GM12865 (cell line): ENCODE measurements around the gene SMIM10L2A.

ENCODE experiments used
- DNase-seq: peaks from one replicate; pipeline ENCODE4 v3.0.0; 2010; ENCODE audit warnings: low read depth
- H3K4me3 ChIP-seq: 2 replicates; pipeline ENCODE4 v1.5.1; 2011; ENCODE audit warnings: mild to moderate bottlenecking, low read depth, low read length, control low read depth
- TF ChIP-seq, protein P1 (sequence below): IDR thresholded peaks from 2 replicates; pipeline ENCODE4 v1.5.1; 2011; ENCODE audit warnings: low read length, control low read depth, low read depth, inconsistent platforms; ENCODE audit not compliant: insufficient read depth; ENCODE audit errors: missing control alignments

Gene SMIM10L2A

DNA sequence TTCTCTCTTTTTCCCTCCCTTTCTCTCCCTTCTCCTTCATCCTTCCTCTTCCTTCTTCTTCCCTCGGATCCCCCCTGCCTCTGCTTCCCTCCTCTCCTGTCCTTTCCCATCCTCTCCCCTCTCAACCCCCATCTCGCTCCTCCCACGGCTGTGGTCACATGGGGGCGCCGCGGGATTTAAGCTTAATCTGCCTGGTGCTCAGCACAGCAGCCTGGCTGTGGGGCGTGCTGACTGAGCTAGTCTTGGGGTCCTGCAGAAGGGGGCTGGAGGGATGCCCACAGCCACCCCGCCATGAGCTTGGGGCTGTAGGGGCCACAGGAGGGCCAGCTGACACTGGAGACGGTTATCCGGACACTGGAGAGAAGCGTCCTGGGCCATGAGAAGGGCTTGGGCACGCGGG, 10.7 kb downstream of the SMIM10L2A start:
- DNase-seq: no peak
- TF ChIP-seq, protein P1, sequence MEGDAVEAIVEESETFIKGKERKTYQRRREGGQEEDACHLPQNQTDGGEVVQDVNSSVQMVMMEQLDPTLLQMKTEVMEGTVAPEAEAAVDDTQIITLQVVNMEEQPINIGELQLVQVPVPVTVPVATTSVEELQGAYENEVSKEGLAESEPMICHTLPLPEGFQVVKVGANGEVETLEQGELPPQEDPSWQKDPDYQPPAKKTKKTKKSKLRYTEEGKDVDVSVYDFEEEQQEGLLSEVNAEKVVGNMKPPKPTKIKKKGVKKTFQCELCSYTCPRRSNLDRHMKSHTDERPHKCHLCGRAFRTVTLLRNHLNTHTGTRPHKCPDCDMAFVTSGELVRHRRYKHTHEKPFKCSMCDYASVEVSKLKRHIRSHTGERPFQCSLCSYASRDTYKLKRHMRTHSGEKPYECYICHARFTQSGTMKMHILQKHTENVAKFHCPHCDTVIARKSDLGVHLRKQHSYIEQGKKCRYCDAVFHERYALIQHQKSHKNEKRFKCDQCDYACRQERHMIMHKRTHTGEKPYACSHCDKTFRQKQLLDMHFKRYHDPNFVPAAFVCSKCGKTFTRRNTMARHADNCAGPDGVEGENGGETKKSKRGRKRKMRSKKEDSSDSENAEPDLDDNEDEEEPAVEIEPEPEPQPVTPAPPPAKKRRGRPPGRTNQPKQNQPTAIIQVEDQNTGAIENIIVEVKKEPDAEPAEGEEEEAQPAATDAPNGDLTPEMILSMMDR: no peak
- H3K4me3 ChIP-seq: no peak overlapping the region

DNA sequence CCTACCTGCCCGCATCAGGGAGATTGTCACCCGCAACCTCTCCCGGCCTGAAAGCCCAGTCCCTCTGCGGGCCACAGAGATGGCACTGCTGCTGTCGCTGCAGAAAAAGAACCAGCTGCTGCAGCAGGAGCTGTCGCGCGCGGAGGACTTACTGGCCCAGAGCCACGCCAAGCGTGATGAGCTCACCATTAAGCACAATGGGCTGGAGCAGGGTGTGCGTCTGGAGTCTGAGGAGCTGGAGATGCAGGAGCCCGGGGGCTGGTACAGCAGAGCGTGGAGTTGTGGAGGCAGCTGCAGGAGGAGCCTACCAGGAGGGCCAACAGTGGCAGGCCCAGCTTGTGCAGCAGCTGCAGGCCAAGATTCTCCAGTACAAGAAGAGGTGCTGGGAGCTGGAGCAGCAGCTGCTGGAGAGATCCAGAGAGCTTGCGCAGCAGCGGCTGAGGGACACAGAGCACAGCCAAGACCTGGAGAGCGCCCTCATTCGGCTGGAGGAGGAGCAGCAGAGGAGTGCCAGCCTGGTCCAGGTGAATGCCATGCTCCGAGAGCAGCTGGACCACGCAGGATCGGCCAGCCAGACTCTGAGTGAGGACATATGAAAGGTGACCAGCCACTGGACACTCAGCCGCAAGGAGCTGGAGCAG, 11.3 kb downstream of the SMIM10L2A start:
- H3K4me3 ChIP-seq: no peak overlapping the region
- DNase-seq: no peak
- TF ChIP-seq, protein P1: no peak

DNA sequence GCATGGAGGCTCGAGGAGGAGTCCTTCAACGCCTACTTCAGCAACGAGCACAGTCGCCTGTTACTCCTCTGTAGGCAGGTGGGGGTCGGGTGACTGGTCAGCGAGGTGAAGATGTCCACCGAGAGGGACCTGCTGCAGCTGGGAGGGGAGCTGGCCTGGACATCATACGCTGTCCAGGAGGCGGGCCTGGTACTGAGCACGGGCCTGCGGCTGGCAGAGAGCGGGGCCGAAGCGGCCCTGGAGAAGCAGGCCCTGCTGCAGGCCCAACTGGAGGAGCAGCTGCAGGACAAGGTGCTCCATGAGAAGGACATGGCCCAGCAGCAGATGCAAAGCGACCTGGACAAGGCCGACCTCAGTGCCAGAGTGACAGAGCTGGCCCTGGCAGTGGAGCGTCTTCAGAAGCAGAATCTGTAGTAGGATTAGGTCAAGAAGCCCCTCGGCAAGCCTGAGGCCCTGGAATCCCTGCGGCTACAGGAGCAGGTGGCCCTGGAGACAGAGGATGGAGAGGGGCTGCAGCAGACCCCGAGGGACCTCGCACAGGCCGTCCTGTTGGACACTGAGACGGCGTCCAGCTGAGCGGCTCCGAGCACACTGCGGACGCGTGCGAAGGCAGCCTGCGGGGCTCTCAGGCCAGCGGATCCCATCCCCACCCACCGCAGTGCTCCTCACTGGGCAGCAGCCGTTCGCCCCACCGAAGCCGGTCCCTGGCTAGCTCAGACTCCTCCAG, 11.9 kb downstream of the SMIM10L2A start:
- no peak for DNase-seq
- TF ChIP-seq, protein P1: no peak
- H3K4me3 ChIP-seq: no peak overlapping the region

DNA sequence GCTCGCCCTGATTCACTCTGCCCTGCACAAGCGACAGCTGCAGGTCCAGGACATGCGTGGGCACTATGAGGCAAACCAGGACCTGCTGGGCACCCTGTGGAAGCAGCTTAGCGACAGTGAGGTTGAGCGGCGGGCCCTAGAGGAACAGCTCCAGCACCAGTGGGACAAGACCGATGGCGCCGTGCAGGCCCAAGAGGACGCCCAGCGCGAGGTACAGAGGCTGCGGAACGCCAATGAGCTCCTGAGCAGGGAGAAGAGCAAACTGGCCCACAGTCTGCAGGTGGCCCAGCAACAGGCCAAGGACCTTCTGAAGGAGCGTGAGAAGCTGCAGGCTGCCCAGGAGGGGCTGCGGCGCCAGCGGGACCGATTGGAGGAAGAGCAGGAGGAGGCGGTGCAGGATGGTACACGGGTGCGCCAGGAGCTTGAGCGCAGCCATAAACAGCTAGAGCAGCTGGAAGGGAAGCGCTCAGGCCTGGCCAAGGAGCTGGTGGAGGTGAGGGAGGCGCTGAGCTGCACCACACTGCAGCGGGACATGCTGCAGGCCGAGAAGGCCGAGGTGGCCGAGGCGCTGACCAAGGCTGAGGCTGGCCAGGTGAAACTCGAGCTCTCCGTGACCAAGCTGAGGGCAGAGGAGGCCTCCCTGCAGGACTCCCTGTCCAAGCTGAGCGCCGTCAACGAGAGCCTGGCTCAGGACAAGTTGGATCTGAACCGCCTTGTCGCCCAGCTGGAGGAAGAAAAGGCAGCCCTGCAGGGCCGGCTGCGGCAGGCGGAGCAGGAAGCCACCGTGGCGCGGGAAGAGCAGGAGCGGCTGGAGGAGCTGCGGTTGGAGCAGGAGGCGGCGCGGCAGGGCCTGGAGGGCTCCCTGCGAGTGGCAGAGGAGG, 12.8 kb downstream of the SMIM10L2A start:
- TF ChIP-seq, protein P1: no peak
- DNase-seq: no peak

DNA sequence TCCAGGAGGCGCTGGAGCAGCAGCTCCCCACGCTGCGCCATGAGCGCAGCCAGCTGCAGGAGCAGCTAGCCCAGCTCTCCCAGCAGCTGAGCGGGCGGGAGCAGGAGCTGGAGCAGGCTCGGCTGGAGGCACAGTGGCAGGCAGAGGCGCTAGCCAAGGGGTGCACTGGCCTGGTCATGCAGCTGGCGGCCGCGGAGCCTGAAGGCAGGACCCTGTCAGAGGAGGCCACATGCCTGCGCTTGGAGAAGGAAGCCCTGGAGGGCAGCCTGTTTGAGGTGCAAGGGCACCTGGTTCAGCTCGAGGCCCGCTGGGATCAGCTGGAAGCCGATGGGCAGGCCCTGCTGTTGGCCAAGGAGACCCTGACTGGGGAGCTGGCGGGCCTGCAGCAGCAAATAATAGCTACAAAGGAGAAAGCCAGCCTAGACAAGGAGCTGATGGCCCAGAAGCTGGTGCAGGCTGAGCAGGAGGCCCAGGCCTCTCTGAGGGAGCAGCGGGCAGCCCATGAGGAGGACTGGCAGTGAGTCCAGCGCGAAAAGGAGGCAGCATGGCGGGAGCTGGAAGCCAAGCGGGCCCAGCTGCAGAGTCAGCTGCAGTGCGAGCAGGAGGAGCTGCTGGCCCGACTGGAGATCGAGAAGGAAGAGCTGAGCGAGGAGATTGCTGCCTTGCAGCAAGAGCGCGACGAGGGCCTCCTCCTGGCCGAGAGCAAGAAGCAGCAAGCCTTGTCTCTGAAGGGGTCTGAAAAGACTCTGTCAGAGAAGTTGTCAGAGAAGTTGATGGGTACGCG, 13.6 kb downstream of the SMIM10L2A start:
- TF ChIP-seq, protein P1: no peak
- no peak for DNase-seq
- H3K4me3 ChIP-seq: no peak overlapping the region

More for the DNA sequence above, 12.8 kb downstream of the SMIM10L2A start:
- no peak overlapping the region for H3K4me3 ChIP-seq

DNA sequence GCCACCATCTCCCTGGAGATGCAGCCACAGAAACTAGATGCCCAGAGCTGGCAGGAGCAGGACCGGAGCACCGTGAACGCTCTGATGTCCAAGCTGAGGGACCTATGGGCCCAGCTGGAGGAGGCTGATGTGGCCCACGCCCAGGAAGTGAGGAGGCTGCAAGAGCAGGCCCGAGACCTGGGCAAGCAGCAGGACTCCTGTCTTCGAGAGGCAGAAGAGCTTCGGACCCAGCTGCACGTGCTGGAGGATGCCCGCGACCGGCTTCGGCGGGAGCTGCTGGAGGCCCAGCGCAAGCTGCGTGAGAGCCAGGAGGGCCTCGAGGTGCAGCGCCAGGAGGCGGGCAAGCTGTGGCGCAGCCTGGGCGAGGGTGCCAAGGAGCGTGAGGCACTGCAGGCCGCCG, 14.2 kb downstream of the SMIM10L2A start:
- no peak overlapping the region for H3K4me3 ChIP-seq
- DNase-seq: no peak
- TF ChIP-seq, protein P1: no peak
